Neural progenitor cell (in vitro differentiated cells): ENCODE results near the gene KCNIP2. TPM values are rescaled to one million over a fixed set of nuclear protein-coding genes. Genes with fewer than 3 reads are reported as not detected.

Experiments
- DNase-seq: peaks from one replicate; pipeline ENCODE4 v3.0.0-alpha.2; 2016; ENCODE audit warnings: low spot score
- H2AFZ ChIP-seq: fragments of 200-600 bp; sonication (generic); replicated peaks from 2 replicates; pipeline ENCODE4 v1.6.1; 2016; ENCODE audit warnings: antibody characterized with exemption
- H3F3A ChIP-seq: fragments of 200-600 bp; sonication (generic); 2 replicates; pipeline ENCODE4 v1.6.1; 2016; ENCODE audit warnings: antibody characterized with exemption, low read depth
- H3K27ac ChIP-seq: fragments of 200-600 bp; sonication (generic); 2 replicates; pipeline ENCODE4 v1.5.1; 2016; ENCODE audit warnings: mild to moderate bottlenecking
- H3K27me3 ChIP-seq: fragments of 200-600 bp; sonication (generic); 2 replicates; pipeline ENCODE4 v1.6.1; 2016; ENCODE audit warnings: mild to moderate bottlenecking, moderate library complexity
- H3K36me3 ChIP-seq: fragments of 200-600 bp; sonication (generic); 2 replicates; pipeline ENCODE4 v1.5.1; 2016
- H3K4me1 ChIP-seq: fragments of 200-600 bp; sonication (generic); 2 replicates; pipeline ENCODE4 v1.6.1; 2016; ENCODE audit warnings: mixed run types
- H3K4me2 ChIP-seq: fragments of 200-600 bp; sonication (generic); 2 replicates; pipeline ENCODE4 v1.6.1; 2016
- H3K4me3 ChIP-seq: fragments of 200-600 bp; sonication (generic); 2 replicates; pipeline ENCODE4 v1.5.1; 2016
- H3K79me2 ChIP-seq: fragments of 200-600 bp; sonication (generic); 2 replicates; pipeline ENCODE4 v1.6.1; 2016; ENCODE audit warnings: low read depth
- H3K9ac ChIP-seq: fragments of 200-600 bp; sonication (generic); 2 replicates; pipeline ENCODE4 v1.6.1; 2016
- H3K9me3 ChIP-seq: fragments of 200-600 bp; sonication (generic); 2 replicates; pipeline ENCODE4 v1.5.1; 2016; ENCODE audit warnings: low read depth
- H4K20me1 ChIP-seq: fragments of 200-600 bp; sonication (generic); 2 replicates; pipeline ENCODE4 v1.6.1; 2016; ENCODE audit warnings: low read depth
- H3K27ac Mint-ChIP-seq: 3 replicates; pipeline ENCODE4 v1.8.0; 2021; ENCODE audit warnings: mixed read lengths
- H3K27me3 Mint-ChIP-seq: 2 replicates; pipeline ENCODE4 v1.8.0; 2022; ENCODE audit warnings: low read depth, mild to moderate bottlenecking, inconsistent platforms, moderate library complexity, mixed read lengths; ENCODE audit not compliant: insufficient read depth
- H3K36me3 Mint-ChIP-seq: 3 replicates; pipeline ENCODE4 v1.8.0; 2021; ENCODE audit warnings: mixed read lengths
- H3K4me1 Mint-ChIP-seq: 3 replicates; pipeline ENCODE4 v1.8.0; 2021; ENCODE audit warnings: mixed read lengths
- H3K4me3 Mint-ChIP-seq: 3 replicates; pipeline ENCODE4 v1.8.0; 2021; ENCODE audit warnings: mild to moderate bottlenecking, moderate library complexity, mixed read lengths
- H3K9me3 Mint-ChIP-seq: 3 replicates; pipeline ENCODE4 v1.8.0; 2020; ENCODE audit warnings: mixed read lengths
- EZH2 ChIP-seq: fragments of 200-600 bp; sonication (generic); IDR thresholded peaks from 2 replicates; pipeline ENCODE4 v1.6.1; 2017; ENCODE audit warnings: antibody characterized with exemption, mild to moderate bottlenecking, moderate library complexity
- EZH2phosphoT487 ChIP-seq: fragments of 200-600 bp; sonication (generic); IDR thresholded peaks from 2 replicates; pipeline ENCODE4 v1.6.1; 2017; ENCODE audit warnings: antibody characterized with exemption
- total RNA-seq: library from RNA; depleted of rRNA; stranded (reverse); fragments of >200 nt; gene quantifications from 2 replicates; pipeline ENCODE4 v1.2.3, GENCODE V29; 2015; ENCODE audit warnings: low replicate concordance
- TF ChIP-seq, protein P1 (sequence below): fragments of 200-600 bp; sonication (generic); IDR thresholded peaks from 2 replicates; pipeline ENCODE4 v1.5.1; 2017; ENCODE audit warnings: antibody characterized with exemption, mild to moderate bottlenecking

KCNIP2 gene
- total RNA-seq: 2.4 and 5.5 TPM in 2 replicates

DNA sequence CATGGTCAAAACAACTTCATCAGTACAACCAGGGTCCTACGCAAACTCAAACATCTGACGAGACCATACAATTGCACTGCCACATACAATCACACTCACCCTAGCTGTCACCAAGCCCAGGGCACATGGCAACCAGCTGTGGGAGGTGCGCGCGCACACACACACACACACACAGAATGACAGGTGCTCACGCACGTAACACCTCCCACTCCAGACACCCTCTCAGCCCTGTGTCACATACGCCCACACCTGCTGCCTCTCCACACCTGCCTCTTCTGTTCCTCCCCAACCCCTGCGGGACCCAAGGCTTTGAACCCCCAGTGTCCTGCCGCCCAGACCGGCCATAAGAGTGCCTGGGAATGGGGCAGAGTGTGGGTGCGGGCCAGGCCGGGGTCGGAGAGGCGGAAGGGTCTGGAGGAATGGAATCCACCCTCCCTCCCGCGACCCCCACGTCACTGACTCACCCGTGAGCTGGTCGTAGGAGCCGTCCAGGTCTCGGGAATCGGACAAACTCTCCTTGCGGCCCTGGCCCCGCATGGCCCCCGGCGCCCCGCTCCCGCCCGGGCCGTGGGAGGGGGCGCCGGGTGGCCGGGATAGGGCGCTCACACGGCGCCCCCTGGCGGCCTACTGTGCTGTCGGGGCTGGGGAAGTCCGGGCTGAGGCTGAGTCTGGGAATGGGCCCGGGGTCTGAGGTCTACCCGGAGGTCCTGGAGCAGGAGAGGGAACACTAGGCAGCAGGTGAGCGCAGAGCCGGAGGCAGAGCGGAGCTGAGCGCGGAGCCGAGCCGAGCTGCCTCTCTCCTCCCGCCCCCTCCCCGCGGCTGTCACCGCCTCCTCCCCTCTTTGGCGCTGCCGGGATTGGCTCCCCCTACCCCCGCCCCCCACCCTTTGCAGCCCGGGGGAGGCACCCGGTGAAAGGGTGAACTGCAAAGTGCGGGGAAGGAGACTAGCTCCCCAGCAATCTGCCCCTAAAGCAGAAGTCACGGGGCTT is at the start of gene KCNIP2:
KCNIP2 (minus strand) TSS at position 769 of the 990 bp plus-strand sequence; CDS start at position 537, 232 bp downstream.
- Histone ChIP-seq H3F3A (peaks cover 54% of the 10 kb centered on the region), H3K9me3 (no peaks in the 10 kb centered on the region), H3K4me2 (peak within 1 kb of the TSS; percentile 79), H3K27me3 (peaks cover 26% of the 10 kb centered on the region), H3K27ac (no peak within 1 kb of the TSS), H3K9ac (no peak within 1 kb of the TSS), H3K4me3 (peak within 1 kb of the TSS; percentile 62), H3K36me3 (no peaks in the 10 kb centered on the region), H2AFZ (no peak within 1 kb of the TSS), H3K79me2 (no peaks in the 10 kb centered on the region), H3K4me1 (peaks cover 23% of the 10 kb centered on the region), H4K20me1 (peaks cover 56% of the 10 kb centered on the region)
- Mint-ChIP-seq H3K36me3 (no peaks in the 10 kb centered on the region), H3K9me3 (no peaks in the 10 kb centered on the region), H3K27me3 (peaks cover 39% of the 10 kb centered on the region), H3K27ac (no peak within 1 kb of the TSS), H3K4me3 (peak within 1 kb of the TSS; percentile 77), H3K4me1 (peaks cover 41% of the 10 kb centered on the region)
- peak; percentile 88 for DNase-seq
- TF ChIP-seq EZH2phosphoT487 (no peak), EZH2 (peak; percentile 64)
- TF ChIP-seq, protein P1, sequence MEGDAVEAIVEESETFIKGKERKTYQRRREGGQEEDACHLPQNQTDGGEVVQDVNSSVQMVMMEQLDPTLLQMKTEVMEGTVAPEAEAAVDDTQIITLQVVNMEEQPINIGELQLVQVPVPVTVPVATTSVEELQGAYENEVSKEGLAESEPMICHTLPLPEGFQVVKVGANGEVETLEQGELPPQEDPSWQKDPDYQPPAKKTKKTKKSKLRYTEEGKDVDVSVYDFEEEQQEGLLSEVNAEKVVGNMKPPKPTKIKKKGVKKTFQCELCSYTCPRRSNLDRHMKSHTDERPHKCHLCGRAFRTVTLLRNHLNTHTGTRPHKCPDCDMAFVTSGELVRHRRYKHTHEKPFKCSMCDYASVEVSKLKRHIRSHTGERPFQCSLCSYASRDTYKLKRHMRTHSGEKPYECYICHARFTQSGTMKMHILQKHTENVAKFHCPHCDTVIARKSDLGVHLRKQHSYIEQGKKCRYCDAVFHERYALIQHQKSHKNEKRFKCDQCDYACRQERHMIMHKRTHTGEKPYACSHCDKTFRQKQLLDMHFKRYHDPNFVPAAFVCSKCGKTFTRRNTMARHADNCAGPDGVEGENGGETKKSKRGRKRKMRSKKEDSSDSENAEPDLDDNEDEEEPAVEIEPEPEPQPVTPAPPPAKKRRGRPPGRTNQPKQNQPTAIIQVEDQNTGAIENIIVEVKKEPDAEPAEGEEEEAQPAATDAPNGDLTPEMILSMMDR: peak; percentile 90

DNA sequence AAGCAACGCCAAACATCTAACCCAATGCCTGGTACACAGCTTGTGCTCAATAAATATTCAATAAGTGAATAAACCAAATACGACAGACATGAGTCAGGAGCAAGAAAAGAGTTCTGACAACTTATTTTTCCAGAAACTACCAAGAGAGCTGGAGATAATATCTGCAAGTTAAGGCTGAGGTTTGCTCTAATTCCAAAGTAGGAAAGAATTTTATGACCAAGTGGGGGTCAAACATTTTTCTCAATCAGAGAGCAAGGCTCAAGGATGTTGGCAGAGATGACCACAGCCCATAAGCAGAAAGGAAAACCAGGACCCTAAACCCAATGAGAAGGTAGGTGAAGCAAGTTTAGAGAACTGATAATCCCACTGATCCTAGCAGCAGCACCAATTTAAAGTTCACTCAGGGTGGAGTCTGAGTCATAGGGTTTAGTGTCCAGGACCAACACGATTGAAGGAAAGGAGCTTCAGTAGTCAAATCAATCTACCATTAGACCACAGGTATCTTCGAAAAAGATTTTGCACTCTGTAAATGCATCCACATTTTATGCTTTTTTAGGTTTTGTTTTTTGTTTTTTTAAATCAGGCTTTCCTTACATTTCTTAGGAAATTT is 49.3 kb upstream of the KCNIP2 start:
- peak overlapping the region; percentile 7 for H3K4me2 ChIP-seq
- Mint-ChIP-seq H3K27me3 (peaks cover 5% of the 10 kb centered on the region), H3K4me1 (peaks cover 4% of the 10 kb centered on the region), H3K27ac (no peak overlapping the region), H3K36me3 (no peaks in the 10 kb centered on the region), H3K4me3 (no peak overlapping the region), H3K9me3 (no peaks in the 10 kb centered on the region)
- H3K27ac ChIP-seq: no peak overlapping the region
- H3K79me2 ChIP-seq: no peaks in the 10 kb centered on the region
- H4K20me1 ChIP-seq: no peaks in the 10 kb centered on the region
- H2AFZ ChIP-seq: no peak overlapping the region
- no peak for DNase-seq
- no peak overlapping the region for H3K9ac ChIP-seq
- peaks cover 17% of the 10 kb centered on the region for H3F3A ChIP-seq
- H3K36me3 ChIP-seq: no peaks in the 10 kb centered on the region
- H3K4me1 ChIP-seq: peaks cover 26% of the 10 kb centered on the region
- TF ChIP-seq EZH2phosphoT487 (no peak), EZH2 (no peak)
- TF ChIP-seq, protein P1: no peak
- H3K4me3 ChIP-seq: no peak overlapping the region
- H3K27me3 ChIP-seq: no peaks in the 10 kb centered on the region
- H3K9me3 ChIP-seq: no peaks in the 10 kb centered on the region

DNA sequence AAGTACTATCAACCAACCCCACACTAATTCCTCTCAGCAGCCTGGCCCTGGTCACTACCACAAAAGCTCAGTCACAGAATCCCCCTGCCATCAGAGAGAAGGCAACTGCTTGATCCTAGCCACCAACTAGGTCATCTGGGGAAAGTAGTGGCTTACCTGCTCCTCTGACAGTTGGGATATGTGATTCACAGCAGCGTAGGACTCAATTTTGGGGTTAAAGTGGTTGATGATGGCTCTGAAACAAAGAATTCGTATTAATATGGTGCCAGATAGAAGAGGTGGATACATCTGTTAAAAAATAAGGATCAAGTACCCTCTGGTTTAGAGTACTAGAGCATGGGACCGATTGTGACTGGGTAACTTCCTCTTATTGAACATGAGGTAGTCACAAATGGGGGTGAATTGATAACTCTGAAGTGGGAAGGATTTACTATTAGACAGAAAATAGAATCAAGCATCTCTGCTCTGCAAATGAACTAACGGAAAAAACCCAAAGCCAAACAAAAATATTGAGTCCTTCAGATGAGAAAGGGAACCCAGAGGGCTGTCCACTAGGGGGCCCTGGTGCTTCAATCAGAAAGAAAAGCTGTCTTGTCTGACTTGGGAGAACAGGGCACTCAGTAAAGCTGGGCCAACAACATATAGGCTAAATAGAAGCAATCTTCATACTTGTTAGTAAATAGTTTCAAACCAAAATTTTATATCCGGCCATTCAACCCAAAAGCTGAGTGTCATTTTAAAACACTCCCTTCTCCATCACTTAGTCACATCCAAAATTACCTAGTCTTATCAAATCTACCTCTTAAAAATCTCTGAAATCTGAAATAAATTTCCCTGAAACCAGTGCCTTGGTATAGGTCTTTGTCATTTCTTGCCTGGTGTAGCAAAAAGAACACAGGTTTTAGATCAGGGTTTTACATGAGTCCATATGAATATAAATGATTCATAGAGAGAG is 45.9 kb upstream of the KCNIP2 start:
- peaks cover 14% of the 10 kb centered on the region for H3K4me1 ChIP-seq
- Mint-ChIP-seq H3K9me3 (no peaks in the 10 kb centered on the region), H3K4me3 (no peak overlapping the region), H3K36me3 (peaks cover 6% of the 10 kb centered on the region), H3K27ac (no peak overlapping the region), H3K27me3 (peaks cover 5% of the 10 kb centered on the region), H3K4me1 (peaks cover 4% of the 10 kb centered on the region)
- no peak overlapping the region for H3K27ac ChIP-seq
- peaks cover 17% of the 10 kb centered on the region for H3F3A ChIP-seq
- no peaks in the 10 kb centered on the region for H4K20me1 ChIP-seq
- H3K4me2 ChIP-seq: no peak overlapping the region
- TF ChIP-seq, protein P1: peak; percentile 99
- no peak for TF ChIP-seq EZH2phosphoT487
- no peak overlapping the region for H2AFZ ChIP-seq
- no peaks in the 10 kb centered on the region for H3K36me3 ChIP-seq
- H3K9ac ChIP-seq: no peak overlapping the region
- no peaks in the 10 kb centered on the region for H3K9me3 ChIP-seq
- no peaks in the 10 kb centered on the region for H3K27me3 ChIP-seq
- H3K4me3 ChIP-seq: no peak overlapping the region
- no peaks in the 10 kb centered on the region for H3K79me2 ChIP-seq
- DNase-seq: peak; percentile 88
